Lower leg skin (tissue), 3 donors: ENCODE measurements around the gene SLC35B4.

ENCODE experiments used
- CTCF ChIP-seq, 3 donors: fragments of 450-650 bp; IDR thresholded peaks; one replicate each; pipeline ENCODE4 v1.5.1; 2016; ENCODE audit warnings: antibody characterized with exemption in 3 of 3, mild to moderate bottlenecking in 3 of 3, moderate library complexity in 2 of 3
- POLR2A ChIP-seq, 2 donors: fragments of 450-650 bp; IDR thresholded peaks; one replicate each; pipeline ENCODE4 v1.6.1; 2016 to 2017; ENCODE audit warnings: antibody characterized with exemption in 2 of 2, mild to moderate bottlenecking in 1 of 2, moderate library complexity in 1 of 2

- TF ChIP-seq CTCF (IDR thresholded peaks at IDR 0.05), result no peak
- TF ChIP-seq POLR2A (IDR thresholded peaks at IDR 0.05), result no peak
Observed at GRCh38 chr7:134311807-134312206, 4.9 kb downstream of the SLC35B4 start.
